GM18511 (cell line): ENCODE measurements around the gene SGO2.
"Not testable (repeated sequence)": the region's sequence is repeated elsewhere in the genome, so short reads cannot be mapped to it uniquely, and the experiment has no call there.

Experiments
- ATAC-seq: cut with Tn5 transposase; IDR thresholded peaks from one replicate; pipeline ENCODE4 v1.9.1; 2021; ENCODE audit warnings: mild to moderate bottlenecking, moderate library complexity; ENCODE audit not compliant: unreplicated experiment

SGO2 gene

GRCh38 chr2:200617156-200618053, 91.4 kb downstream of the SGO2 start:
- no peak for ATAC-seq

DNA sequence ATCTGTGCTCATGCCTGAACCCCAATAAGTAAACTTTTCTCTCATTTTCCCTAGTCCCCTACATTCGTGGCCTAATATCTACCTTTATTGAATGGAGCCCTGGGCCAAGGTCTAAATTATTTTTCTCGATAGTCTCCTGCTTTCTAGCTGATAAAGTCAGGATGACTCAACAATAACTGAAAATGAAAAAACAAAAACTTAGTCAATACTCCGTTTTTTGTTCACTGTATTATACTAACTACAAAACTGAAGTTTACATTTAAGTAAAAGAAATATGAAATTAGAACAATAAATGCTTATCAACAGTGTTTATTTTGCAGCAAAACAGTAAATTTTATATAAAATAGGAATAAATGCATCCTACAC, 92.0 kb downstream of the SGO2 start:
- ATAC-seq = no peak

DNA sequence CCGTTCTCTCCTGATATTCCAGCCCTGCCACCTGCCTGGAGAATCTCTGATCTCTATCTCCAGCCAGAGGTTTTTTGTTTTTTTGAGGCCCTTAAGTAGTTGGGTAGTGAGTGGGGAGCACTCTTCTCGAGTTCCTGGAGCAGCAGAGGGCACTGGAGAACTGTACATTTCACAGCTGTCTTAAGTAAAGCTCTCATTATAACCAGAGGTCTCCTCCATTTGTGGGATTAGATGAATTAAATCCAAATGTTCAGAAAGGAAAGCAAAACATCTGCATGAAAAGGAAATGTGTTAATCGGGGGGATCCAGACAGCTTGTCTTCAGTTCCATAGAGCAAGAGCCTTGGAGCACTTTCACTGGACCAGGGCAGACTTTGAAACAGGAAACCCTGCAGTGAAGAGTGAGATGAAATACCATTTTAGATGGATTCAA, 92.6 kb downstream of the SGO2 start:
- no peak for ATAC-seq

GRCh38 chr2:200619279-200619678, 93.3 kb downstream of the SGO2 start:
- no peak for ATAC-seq

DNA sequence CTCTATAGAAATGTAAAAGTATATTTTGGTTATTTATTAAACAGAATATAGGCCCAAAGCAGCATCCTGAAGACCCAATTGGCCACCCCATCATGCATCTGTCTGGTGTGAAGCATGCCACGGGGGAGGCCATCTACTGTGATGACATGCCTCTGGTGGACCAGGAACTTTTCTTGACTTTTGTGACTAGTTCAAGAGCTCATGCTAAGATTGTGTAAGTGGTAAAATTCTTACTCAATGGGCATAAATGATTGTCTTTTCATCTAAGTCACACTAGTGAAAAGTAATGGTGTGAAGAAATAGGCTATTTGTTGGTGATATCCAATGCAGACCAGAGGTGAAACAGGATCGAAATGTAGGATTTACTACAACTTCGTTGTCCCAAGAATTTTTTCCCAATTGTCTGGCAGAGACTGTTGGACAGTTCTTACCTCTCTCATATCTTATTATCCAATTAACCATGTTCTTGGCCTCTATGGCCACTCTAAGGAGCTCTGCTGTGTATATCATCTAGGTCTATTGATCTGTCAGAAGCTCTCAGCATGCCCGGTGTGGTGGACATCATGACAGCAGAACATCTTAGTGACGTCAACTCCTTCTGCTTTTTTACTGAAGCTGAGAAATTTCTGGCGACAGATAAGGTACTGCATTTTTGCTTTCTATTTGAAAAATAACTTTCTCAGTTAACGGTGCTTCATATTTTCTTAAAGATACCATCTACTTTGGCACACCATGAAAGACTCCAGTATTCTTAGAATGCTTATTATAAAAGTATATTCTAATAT, 94.8 kb downstream of the SGO2 start:
- no peak for ATAC-seq

GRCh38 chr2:200622106-200622505, 96.1 kb downstream of the SGO2 start:
- ATAC-seq = no peak

GRCh38 chr2:200624026-200624425, 98.0 kb downstream of the SGO2 start:
- ATAC-seq = no peak

DNA sequence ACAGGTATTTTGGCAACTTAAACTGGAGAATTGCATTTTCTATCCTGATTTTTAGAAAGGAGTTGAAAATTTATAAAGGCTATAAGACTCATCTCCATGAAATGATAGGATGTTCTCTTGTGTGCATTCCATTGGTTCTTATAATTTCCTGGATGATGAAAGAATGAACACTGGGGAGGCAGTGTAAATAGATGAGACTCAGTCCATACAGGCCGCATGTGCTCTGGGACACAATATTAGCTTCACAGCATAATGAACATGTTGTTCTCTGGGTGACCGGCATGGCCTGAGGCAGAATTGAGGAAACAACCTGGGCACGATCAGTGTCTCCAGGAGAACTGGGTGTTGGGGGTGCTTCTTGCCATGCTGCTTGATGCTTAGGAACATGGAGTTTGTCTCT, 98.7 kb downstream of the SGO2 start:
- no peak for ATAC-seq

DNA sequence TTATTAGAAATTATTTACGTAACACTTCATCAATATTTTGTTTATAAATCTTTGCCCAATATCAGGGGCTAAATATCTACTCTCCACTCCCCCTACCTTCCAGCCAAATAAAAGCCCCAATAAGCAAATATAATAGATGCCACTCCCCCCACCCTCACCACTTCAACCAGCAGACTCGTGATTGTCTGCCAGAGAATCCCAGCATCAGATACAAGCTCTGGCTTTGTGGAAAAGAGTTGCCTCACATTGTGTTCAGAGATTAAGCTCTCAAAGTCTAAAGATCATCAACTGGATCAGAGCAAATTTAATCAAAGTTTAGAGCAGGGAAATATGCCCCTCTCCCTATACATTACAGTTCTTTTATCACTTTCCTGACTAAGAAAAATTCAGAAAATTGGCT, 99.3 kb downstream of the SGO2 start:
- ATAC-seq = no peak

GRCh38 chr2:200625958-200626363, 100.0 kb downstream of the SGO2 start:
- no peak for ATAC-seq

DNA sequence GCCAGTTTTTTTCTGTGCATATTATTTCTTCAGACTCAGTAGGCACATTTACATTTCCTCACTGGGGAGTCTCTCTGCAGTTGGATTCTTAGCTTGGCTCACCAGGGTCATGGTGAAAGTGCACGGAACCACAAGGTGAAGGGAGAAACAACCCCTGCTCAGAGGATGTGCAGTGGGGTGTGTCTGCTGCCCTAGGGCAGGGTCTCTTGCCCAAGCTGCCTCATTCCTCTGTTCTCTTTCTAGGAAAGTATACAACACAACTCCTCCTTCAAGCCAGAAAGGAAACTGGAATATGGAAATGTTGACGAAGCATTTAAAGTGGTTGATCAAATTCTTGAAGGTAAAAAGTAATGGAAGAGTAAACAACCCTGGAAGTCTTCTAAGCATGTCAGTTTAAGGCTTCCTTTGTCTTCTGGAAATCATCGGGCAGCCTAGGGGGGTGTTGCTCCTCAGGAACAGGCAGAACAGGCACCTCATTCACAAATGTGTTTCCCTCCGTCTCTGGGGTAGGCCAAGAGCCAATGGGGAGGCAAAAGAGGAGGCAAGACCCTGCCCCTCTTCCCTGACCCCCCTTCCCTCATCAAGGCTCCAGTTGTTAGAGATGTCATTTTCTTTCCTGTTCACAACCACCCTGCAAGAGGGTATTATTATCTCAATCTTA, 101.2 kb downstream of the SGO2 start:
- ATAC-seq = no peak

GRCh38 chr2:200628461-200628860, 102.5 kb downstream of the SGO2 start:
- not testable (repeated sequence) for ATAC-seq

DNA sequence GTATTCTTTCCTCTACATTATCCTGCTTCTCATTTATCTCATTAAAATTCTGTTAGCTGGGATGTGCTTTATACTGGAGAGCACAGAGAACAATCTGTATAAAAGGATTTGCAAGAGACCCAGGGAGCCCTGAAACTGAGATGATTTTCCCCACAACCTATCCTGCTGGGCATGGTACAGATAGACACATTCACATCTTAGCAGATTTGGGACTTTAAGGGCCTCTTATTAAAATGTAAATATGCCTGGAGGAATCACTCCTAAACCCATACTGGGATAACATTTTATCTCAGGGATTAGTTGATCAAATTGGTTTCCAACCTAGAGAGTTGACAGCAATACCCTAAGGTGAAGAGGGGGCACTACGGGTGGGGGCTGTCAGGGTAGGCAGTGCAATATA, 105.3 kb downstream of the SGO2 start:
- no peak for ATAC-seq
